ENCODE measurements around the gene LGR5.

The LGR5 gene

DNA sequence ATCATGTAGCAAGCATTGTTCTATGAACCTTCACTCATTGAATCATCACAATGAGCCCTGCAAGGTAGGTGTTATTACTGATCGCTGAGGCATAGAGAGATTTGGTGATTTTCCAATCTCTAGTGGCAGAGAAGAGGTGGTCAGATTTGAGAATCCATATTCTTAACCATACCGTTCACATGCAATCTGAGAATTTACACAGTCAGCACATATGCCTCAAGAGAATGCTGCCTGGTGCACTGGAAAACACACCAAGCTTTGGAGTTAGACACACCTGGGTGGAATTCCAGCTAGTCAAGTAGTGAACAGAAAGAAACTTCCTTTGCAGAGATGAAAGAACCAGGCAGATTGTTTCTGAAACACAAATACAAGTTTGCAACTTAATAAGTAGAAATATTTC is 94.1 kb downstream of the LGR5 start:
- no peak overlapping the region for H2AFZ ChIP-seq (ENCODE audit: low read depth, low read length)
- H3K36me3 ChIP-seq (ENCODE audit: insufficient read depth, low read length), result no peaks in the 10 kb centered on the region
- no peak overlapping the region for H3K4me3 ChIP-seq (ENCODE audit: low read depth in 1 of 2, low read length in 2 of 2)
- H3K27ac ChIP-seq (ENCODE audit: low read length), result no peak overlapping the region
- no peak overlapping the region for H3K9ac ChIP-seq (ENCODE audit: low read depth, low read length)
- TF ChIP-seq EZH2 (IDR thresholded peaks at IDR 0.05; ENCODE audit: borderline replicate concordance, low read depth, low read length, severe bottlenecking), result no peak
- TF ChIP-seq, protein P1, sequence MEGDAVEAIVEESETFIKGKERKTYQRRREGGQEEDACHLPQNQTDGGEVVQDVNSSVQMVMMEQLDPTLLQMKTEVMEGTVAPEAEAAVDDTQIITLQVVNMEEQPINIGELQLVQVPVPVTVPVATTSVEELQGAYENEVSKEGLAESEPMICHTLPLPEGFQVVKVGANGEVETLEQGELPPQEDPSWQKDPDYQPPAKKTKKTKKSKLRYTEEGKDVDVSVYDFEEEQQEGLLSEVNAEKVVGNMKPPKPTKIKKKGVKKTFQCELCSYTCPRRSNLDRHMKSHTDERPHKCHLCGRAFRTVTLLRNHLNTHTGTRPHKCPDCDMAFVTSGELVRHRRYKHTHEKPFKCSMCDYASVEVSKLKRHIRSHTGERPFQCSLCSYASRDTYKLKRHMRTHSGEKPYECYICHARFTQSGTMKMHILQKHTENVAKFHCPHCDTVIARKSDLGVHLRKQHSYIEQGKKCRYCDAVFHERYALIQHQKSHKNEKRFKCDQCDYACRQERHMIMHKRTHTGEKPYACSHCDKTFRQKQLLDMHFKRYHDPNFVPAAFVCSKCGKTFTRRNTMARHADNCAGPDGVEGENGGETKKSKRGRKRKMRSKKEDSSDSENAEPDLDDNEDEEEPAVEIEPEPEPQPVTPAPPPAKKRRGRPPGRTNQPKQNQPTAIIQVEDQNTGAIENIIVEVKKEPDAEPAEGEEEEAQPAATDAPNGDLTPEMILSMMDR (IDR thresholded peaks at IDR 0.05; ENCODE audit: borderline replicate concordance, extremely low read depth, low read length, poor library complexity, severe bottlenecking), result no peak
- H3K27me3 ChIP-seq (ENCODE audit: insufficient read depth, low read length, poor library complexity), result no peaks in the 10 kb centered on the region
- H3K4me2 ChIP-seq (ENCODE audit: insufficient read depth, low read length), result no peak overlapping the region
- H3K9me3 ChIP-seq (ENCODE audit: insufficient read depth, low read length, severe bottlenecking), result no peaks in the 10 kb centered on the region
- no peaks in the 10 kb centered on the region for H3K4me1 ChIP-seq (ENCODE audit: insufficient read depth, low read length)
- ATAC-seq (ENCODE audit: insufficient read depth, low read depth) (no peak), DNase-seq (no peak)
- no peaks in the 10 kb centered on the region for H3K79me2 ChIP-seq (ENCODE audit: insufficient read depth, low read length)
- H4K20me1 ChIP-seq (ENCODE audit: insufficient read depth, low read length), result no peaks in the 10 kb centered on the region

DNA sequence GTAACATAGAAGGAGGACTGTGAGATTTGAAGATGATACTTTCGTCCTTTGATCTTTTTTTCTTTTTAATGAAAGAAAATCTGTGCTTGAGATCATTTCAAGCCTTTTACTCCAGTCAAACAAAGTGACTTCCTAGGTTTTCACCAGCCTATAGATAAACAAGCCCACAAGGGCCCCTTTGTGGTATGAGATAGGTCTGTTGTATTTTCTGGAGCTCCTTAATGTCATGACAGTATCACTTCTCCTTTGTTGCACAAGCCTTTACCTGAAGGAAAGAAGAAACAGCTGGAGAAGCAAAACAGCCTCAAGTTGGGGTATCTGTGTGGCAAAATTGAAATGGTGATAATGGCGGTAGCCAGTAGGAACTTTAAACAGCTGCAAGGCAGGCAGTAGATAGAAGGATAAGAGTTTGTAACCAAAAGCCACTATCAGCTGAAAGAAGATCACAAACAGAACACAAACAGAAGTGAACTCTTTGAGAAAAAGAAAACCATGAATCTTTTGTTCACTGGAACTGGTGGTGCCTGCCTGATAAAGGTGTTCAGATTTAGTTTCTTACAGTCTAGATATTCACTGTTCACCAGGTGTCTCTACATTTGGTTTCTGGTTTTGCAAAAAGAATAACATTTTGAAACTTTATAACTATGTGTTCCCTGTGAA is 96.8 kb downstream of the LGR5 start:
- Histone ChIP-seq H3K27ac (ENCODE audit: low read length) (no peak overlapping the region), H3K9ac (ENCODE audit: low read depth, low read length) (no peak overlapping the region), H3K27me3 (ENCODE audit: insufficient read depth, low read length, poor library complexity) (no peaks in the 10 kb centered on the region), H3K4me1 (ENCODE audit: insufficient read depth, low read length) (no peaks in the 10 kb centered on the region), H3K79me2 (ENCODE audit: insufficient read depth, low read length) (no peaks in the 10 kb centered on the region), H3K4me3 (ENCODE audit: low read depth in 1 of 2, low read length in 2 of 2) (no peak overlapping the region), H3K9me3 (ENCODE audit: insufficient read depth, low read length, severe bottlenecking) (no peaks in the 10 kb centered on the region), H3K36me3 (ENCODE audit: insufficient read depth, low read length) (no peaks in the 10 kb centered on the region), H3K4me2 (ENCODE audit: insufficient read depth, low read length) (no peak overlapping the region), H4K20me1 (ENCODE audit: insufficient read depth, low read length) (no peaks in the 10 kb centered on the region), H2AFZ (ENCODE audit: low read depth, low read length) (no peak overlapping the region)
- no peak for TF ChIP-seq EZH2 (IDR thresholded peaks at IDR 0.05; ENCODE audit: borderline replicate concordance, low read depth, low read length, severe bottlenecking)
- TF ChIP-seq, protein P1 (IDR thresholded peaks at IDR 0.05; ENCODE audit: borderline replicate concordance, extremely low read depth, low read length, poor library complexity, severe bottlenecking), result no peak
- DNase-seq (no peak), ATAC-seq (ENCODE audit: insufficient read depth, low read depth) (no peak)

DNA sequence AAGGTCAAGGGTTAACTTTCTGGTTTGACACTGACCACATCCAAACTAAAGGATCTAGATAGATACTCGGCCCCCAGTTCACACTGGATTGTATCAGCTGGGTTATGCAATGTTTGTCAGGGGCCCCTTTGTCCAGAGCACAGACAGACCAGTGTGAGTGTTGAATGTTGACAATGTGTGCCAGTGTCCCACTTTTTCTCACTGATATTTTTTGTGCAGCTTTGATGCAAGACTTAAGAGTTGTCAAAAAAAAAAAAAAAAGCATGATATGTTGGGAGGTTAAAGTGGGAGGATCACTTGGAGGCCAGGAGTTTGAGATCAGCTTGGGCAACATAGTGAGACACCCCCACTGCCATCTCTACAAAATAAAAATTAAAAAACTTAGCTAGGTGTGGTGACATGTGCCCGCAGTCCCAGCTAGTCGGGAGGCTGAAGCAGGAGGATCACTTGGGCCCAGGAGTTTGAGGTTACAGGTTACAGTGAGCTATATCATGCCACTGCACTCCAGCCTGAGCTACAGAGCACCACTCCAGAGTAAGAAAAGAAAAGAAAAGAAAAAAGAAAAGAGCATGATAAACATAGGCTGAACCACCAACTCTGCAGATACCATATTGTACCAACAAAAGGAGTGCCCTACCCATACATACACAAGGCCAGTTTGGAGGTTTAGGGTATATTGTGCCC is 97.5 kb downstream of the LGR5 start:
- Histone ChIP-seq H3K27me3 (ENCODE audit: insufficient read depth, low read length, poor library complexity) (no peaks in the 10 kb centered on the region), H3K27ac (ENCODE audit: low read length) (no peak overlapping the region), H3K9ac (ENCODE audit: low read depth, low read length) (no peak overlapping the region), H3K36me3 (ENCODE audit: insufficient read depth, low read length) (no peaks in the 10 kb centered on the region), H4K20me1 (ENCODE audit: insufficient read depth, low read length) (no peaks in the 10 kb centered on the region), H3K4me3 (ENCODE audit: low read depth in 1 of 2, low read length in 2 of 2) (no peak overlapping the region), H3K4me2 (ENCODE audit: insufficient read depth, low read length) (no peak overlapping the region), H3K79me2 (ENCODE audit: insufficient read depth, low read length) (no peaks in the 10 kb centered on the region), H2AFZ (ENCODE audit: low read depth, low read length) (no peak overlapping the region), H3K4me1 (ENCODE audit: insufficient read depth, low read length) (no peaks in the 10 kb centered on the region), H3K9me3 (ENCODE audit: insufficient read depth, low read length, severe bottlenecking) (no peaks in the 10 kb centered on the region)
- no peak for TF ChIP-seq EZH2 (IDR thresholded peaks at IDR 0.05; ENCODE audit: borderline replicate concordance, low read depth, low read length, severe bottlenecking)
- TF ChIP-seq, protein P1 (IDR thresholded peaks at IDR 0.05; ENCODE audit: borderline replicate concordance, extremely low read depth, low read length, poor library complexity, severe bottlenecking), result no peak
- ATAC-seq (ENCODE audit: insufficient read depth, low read depth) (no peak), DNase-seq (no peak)

Measured in DND-41 (cell line).